ENCODE results near the gene VAMP2. TPM values are rescaled to one million over a fixed set of nuclear protein-coding genes. Genes with fewer than 3 reads are reported as not detected.

Gene VAMP2
- total and polyA plus RNA-seq, 2 donors (not counting 1 experiment from before 2014, with no cell fraction given): 162 to 209 TPM

DNA sequence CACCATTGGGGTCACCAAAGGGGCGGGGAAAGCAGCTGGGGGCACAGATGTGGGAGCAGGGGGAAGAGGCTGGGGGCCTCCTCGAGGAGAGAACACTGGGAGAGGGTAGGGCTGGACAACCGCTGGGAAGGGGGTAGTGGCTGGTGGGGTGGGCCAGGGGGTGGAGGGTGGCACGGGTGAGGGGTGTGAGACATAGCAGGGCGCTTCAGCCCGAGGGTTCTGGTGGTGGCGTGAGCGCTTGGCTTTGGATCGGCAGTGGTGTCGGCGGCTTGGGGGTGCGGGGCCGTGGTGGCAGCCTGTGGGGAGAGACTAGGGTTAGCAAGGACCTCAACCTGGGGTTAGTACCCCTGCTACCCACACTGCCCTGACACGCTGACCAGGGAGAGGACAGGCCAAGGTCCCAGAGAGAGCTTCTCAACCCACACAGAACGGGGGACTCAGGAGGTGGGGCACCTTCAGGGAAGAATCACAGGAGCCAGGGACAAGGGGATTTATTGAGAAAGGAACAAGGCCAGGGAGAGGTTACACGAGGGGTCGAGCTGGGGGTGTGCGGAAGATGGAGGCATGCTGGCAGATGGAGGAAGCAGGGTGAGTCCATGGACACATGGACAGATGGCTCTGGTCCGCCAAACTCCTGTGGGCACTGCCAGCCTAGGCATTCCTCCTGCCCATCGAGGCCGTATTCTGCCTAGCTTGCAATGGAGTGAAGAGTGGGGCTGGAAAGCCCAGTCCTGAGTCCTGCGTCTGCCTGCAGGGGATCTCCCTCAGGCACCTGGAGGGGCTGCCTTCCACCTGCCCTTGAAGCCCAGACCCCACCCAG, 19.0 kb downstream of the VAMP2 start:
- ChIA-PET CTCF (no interaction called here), POLR2A (interaction anchor here (0.5 to 1.4 kb wide), 2 partner anchors 13 to 96 kb away, joined by 3 to 6 read pairs; no protein-coding TSS in a partner anchor)
- Mint-ChIP-seq H3K4me1 (peaks cover 6% of the 10 kb centered on the region), H3K27me3 (no peaks in the 10 kb centered on the region), H3K4me3 (no peak overlapping the region), H3K9me3 (ENCODE audit: insufficient read depth) (no peaks in the 10 kb centered on the region), H3K27ac (no peak overlapping the region)
- H3K4me1 ChIP-seq (ENCODE audit: control insufficient read depth in 2 of 2, insufficient read depth in 2 of 2, low read length in 2 of 2): peaks cover 5 to 8% of the 10 kb centered on the region in 2 donors
- H3K27ac ChIP-seq (ENCODE audit: low read length in 2 of 2): no peak overlapping the region
- TF ChIP-seq EZH2 (IDR thresholded peaks at IDR 0.05; ENCODE audit: borderline replicate concordance, insufficient read depth, low read depth, low read length, poor library complexity, severe bottlenecking): no peak
- TF ChIP-seq, protein P1, sequence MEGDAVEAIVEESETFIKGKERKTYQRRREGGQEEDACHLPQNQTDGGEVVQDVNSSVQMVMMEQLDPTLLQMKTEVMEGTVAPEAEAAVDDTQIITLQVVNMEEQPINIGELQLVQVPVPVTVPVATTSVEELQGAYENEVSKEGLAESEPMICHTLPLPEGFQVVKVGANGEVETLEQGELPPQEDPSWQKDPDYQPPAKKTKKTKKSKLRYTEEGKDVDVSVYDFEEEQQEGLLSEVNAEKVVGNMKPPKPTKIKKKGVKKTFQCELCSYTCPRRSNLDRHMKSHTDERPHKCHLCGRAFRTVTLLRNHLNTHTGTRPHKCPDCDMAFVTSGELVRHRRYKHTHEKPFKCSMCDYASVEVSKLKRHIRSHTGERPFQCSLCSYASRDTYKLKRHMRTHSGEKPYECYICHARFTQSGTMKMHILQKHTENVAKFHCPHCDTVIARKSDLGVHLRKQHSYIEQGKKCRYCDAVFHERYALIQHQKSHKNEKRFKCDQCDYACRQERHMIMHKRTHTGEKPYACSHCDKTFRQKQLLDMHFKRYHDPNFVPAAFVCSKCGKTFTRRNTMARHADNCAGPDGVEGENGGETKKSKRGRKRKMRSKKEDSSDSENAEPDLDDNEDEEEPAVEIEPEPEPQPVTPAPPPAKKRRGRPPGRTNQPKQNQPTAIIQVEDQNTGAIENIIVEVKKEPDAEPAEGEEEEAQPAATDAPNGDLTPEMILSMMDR (IDR thresholded peaks at IDR 0.05): no peak
- intact Hi-C loops (cut with micrococcal nuclease): no loop called here
- H3K9ac ChIP-seq (ENCODE audit: low read length): no peak overlapping the region
- H3K36me3 ChIP-seq (replicated peaks in 1 of 2; ENCODE audit: control extremely low read depth in 1 of 2, control insufficient read depth in 1 of 2, extremely low read depth in 1 of 2, insufficient read depth in 2 of 2, low read length in 1 of 2): peaks cover 0 to 71% of the 10 kb centered on the region in 2 experiments
- H3K27me3 ChIP-seq (replicated peaks in 1 of 4; ENCODE audit: control extremely low read depth in 1 of 4, control insufficient read depth in 3 of 4, insufficient read depth in 4 of 4, low read length in 3 of 4): no peaks in the 10 kb centered on the region
- WGBS (ENCODE audit: insufficient coverage): 97% methylated on average over 17 of the region's 22 CpGs
- DNase-seq (peak; percentile 50), ATAC-seq (ENCODE audit: low read depth) (no peak)
- no peak overlapping the region for H3K4me3 ChIP-seq (ENCODE audit: control extremely low read depth in 1 of 5, extremely low read depth in 1 of 5, insufficient read depth in 1 of 5, low read depth in 2 of 5, low read length in 4 of 5)
- peaks cover 12% of the 10 kb centered on the region for H3K79me2 ChIP-seq (ENCODE audit: control insufficient read depth, insufficient read depth, low read length)
- peaks cover 15% of the 10 kb centered on the region for H4K20me1 ChIP-seq (ENCODE audit: control insufficient read depth, insufficient read depth, low read length, poor library complexity, severe bottlenecking)
- no peak overlapping the region for H2AFZ ChIP-seq (ENCODE audit: insufficient read depth, low read depth, low read length, poor library complexity, severe bottlenecking)
- H3K4me2 ChIP-seq (replicated peaks; ENCODE audit: low read depth, low read length, poor library complexity, severe bottlenecking): no peak overlapping the region
- H3K9me3 ChIP-seq (ENCODE audit: control extremely low read depth in 1 of 3, control insufficient read depth in 2 of 3, insufficient read depth in 1 of 3, low read length in 2 of 3): no peaks in the 10 kb centered on the region

Data from B cell (primary cell).